ENCODE data around the gene SPAG7.

GRCh38 chr17:4955091-4955490 is 12.5 kb downstream of the SPAG7 start:
- TF ChIP-seq, protein P1, sequence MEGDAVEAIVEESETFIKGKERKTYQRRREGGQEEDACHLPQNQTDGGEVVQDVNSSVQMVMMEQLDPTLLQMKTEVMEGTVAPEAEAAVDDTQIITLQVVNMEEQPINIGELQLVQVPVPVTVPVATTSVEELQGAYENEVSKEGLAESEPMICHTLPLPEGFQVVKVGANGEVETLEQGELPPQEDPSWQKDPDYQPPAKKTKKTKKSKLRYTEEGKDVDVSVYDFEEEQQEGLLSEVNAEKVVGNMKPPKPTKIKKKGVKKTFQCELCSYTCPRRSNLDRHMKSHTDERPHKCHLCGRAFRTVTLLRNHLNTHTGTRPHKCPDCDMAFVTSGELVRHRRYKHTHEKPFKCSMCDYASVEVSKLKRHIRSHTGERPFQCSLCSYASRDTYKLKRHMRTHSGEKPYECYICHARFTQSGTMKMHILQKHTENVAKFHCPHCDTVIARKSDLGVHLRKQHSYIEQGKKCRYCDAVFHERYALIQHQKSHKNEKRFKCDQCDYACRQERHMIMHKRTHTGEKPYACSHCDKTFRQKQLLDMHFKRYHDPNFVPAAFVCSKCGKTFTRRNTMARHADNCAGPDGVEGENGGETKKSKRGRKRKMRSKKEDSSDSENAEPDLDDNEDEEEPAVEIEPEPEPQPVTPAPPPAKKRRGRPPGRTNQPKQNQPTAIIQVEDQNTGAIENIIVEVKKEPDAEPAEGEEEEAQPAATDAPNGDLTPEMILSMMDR (IDR thresholded peaks at IDR 0.05) = no peak
- TF ChIP-seq POLR2A (IDR thresholded peaks at IDR 0.05) = no peak
